Fibroblast of lung (primary cell): ENCODE data around the gene RIPOR2. TPM values are rescaled to one million over a fixed set of nuclear protein-coding genes. Genes with fewer than 3 reads are reported as not detected.

Experiments used
- DNase-seq, 2 donors: peaks; one replicate each; pipeline versions ENCODE4 v3.0.0 to v3.0.0-alpha.2; 2010; ENCODE audit warnings: low read depth in 2 of 2
- H2AFZ ChIP-seq: 2 replicates; pipeline ENCODE4 v1.5.1; 2012; ENCODE audit warnings: low read length, control low read depth, inconsistent platforms
- H3K27ac ChIP-seq: 2 replicates; pipeline ENCODE4 v1.5.1; 2011; ENCODE audit warnings: low read length, control low read depth; ENCODE audit not compliant: insufficient read depth
- H3K27me3 ChIP-seq: 2 replicates; pipeline ENCODE4 v1.5.1; 2011; ENCODE audit warnings: mild to moderate bottlenecking, low read length; ENCODE audit not compliant: control insufficient read depth, insufficient read depth
- H3K36me3 ChIP-seq: 2 replicates; pipeline ENCODE4 v1.5.1; 2011; ENCODE audit warnings: low read length; ENCODE audit not compliant: control insufficient read depth, insufficient read depth
- H3K4me1 ChIP-seq: 2 replicates; pipeline ENCODE4 v1.5.1; 2011; ENCODE audit warnings: low read length; ENCODE audit not compliant: control insufficient read depth, insufficient read depth; ENCODE audit errors: extremely low read depth
- H3K4me2 ChIP-seq: 2 replicates; pipeline ENCODE4 v1.5.1; 2011; ENCODE audit warnings: low read length, control low read depth; ENCODE audit not compliant: insufficient read depth; ENCODE audit errors: extremely low read depth
- H3K4me3 ChIP-seq, 4 experiments: fragments of 200-600 bp in 1 of 4; sonication (generic) in 1 of 4; replicated peaks in 1 of 4; 2 replicates each; pipeline ENCODE4 v1.5.1; 2011 to 2016; ENCODE audit warnings: low read length in 4 of 4, low read depth in 3 of 4, mild to moderate bottlenecking in 3 of 4, control low read depth in 2 of 4, inconsistent platforms in 1 of 4, mixed read lengths in 1 of 4; ENCODE audit not compliant: insufficient read depth in 1 of 4; ENCODE audit errors: control extremely low read depth in 1 of 4
- H3K79me2 ChIP-seq: 2 replicates; pipeline ENCODE4 v1.5.1; 2012; ENCODE audit warnings: mild to moderate bottlenecking, low read length, inconsistent platforms; ENCODE audit not compliant: control insufficient read depth, insufficient read depth
- H3K9ac ChIP-seq: 2 replicates; pipeline ENCODE4 v1.5.1; 2011; ENCODE audit warnings: mild to moderate bottlenecking, low read length, control low read depth; ENCODE audit not compliant: insufficient read depth
- H3K9me3 ChIP-seq: 2 replicates; pipeline ENCODE4 v1.5.1; 2012; ENCODE audit warnings: low read depth, low read length; ENCODE audit not compliant: control insufficient read depth, insufficient read depth
- H4K20me1 ChIP-seq: 2 replicates; pipeline ENCODE4 v1.5.1; 2011; ENCODE audit warnings: low read length; ENCODE audit not compliant: control insufficient read depth, insufficient read depth; ENCODE audit errors: extremely low read depth
- EZH2 ChIP-seq: IDR thresholded peaks from 2 replicates; pipeline ENCODE4 v1.5.1; 2012; ENCODE audit warnings: low read length, control low read depth, mild to moderate bottlenecking; ENCODE audit errors: missing control alignments
- polyA plus RNA-seq, 2 donors: library from polyadenylated mRNA; depleted of rRNA in 1 of 2; stranded (reverse) in 1 of 2; unstranded in 1 of 2; fragments of >200 nt; gene quantifications; 2 replicates each; pipeline ENCODE4 v1.2.1, GENCODE V29; 2011 to 2012; ENCODE audit warnings: missing spikeins in 1 of 2
- total RNA-seq: library from RNA; depleted of rRNA; stranded (reverse); fragments of >200 nt; gene quantifications from 2 replicates; pipeline ENCODE4 v1.2.1, GENCODE V29; 2014
- TF ChIP-seq, protein P1 (sequence below), 2 donors: IDR thresholded peaks in 1 of 2; conservative IDR thresholded peaks in 1 of 2; 1 replicate in 1 of 2; 2 replicates in 1 of 2; pipeline ENCODE4 v1.5.1; 2011 to 2012; ENCODE audit warnings: low read length in 2 of 2, control low read depth in 1 of 2, inconsistent platforms in 1 of 2, low read depth in 1 of 2, mild to moderate bottlenecking in 1 of 2

The RIPOR2 gene
- total and polyA plus RNA-seq, 2 donors (not counting 1 experiment from before 2014, with no cell fraction given), result 3.5 to 3.6 TPM

- TF ChIP-seq, protein P1, sequence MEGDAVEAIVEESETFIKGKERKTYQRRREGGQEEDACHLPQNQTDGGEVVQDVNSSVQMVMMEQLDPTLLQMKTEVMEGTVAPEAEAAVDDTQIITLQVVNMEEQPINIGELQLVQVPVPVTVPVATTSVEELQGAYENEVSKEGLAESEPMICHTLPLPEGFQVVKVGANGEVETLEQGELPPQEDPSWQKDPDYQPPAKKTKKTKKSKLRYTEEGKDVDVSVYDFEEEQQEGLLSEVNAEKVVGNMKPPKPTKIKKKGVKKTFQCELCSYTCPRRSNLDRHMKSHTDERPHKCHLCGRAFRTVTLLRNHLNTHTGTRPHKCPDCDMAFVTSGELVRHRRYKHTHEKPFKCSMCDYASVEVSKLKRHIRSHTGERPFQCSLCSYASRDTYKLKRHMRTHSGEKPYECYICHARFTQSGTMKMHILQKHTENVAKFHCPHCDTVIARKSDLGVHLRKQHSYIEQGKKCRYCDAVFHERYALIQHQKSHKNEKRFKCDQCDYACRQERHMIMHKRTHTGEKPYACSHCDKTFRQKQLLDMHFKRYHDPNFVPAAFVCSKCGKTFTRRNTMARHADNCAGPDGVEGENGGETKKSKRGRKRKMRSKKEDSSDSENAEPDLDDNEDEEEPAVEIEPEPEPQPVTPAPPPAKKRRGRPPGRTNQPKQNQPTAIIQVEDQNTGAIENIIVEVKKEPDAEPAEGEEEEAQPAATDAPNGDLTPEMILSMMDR (conservative IDR thresholded peaks at IDR 0.05 in 1 of 2, IDR thresholded peaks at IDR 0.05 in 1 of 2; ENCODE audit: low read depth in 1 of 2, low read length in 2 of 2), result no peak
- no peak for TF ChIP-seq EZH2
- Histone ChIP-seq H3K9me3 (no peaks in the 10 kb centered on the region), H3K4me2 (no peak overlapping the region), H3K27me3 (no peaks in the 10 kb centered on the region), H3K9ac (no peak overlapping the region), H3K79me2 (no peaks in the 10 kb centered on the region), H2AFZ (no peak overlapping the region), H3K4me1 (peaks cover 11% of the 10 kb centered on the region), H3K4me3 (no peak overlapping the region), H4K20me1 (no peaks in the 10 kb centered on the region), H3K27ac (no peak overlapping the region), H3K36me3 (no peaks in the 10 kb centered on the region)
- DNase-seq, result peak; percentile 61 to 66
Measured at GRCh38 chr6:24931296-24931695, 4.5 kb downstream of the RIPOR2 start.

- H3K36me3 ChIP-seq, result no peaks in the 10 kb centered on the region
- no peak overlapping the region for H2AFZ ChIP-seq
- H3K79me2 ChIP-seq, result no peaks in the 10 kb centered on the region
- H3K9ac ChIP-seq, result no peak overlapping the region
- no peak overlapping the region for H3K4me3 ChIP-seq
- H3K27ac ChIP-seq, result no peak overlapping the region
- H3K4me1 ChIP-seq, result peaks cover 11% of the 10 kb centered on the region
- H3K9me3 ChIP-seq, result no peaks in the 10 kb centered on the region
- TF ChIP-seq EZH2, result no peak
- TF ChIP-seq, protein P1 (conservative IDR thresholded peaks at IDR 0.05 in 1 of 2, IDR thresholded peaks at IDR 0.05 in 1 of 2; ENCODE audit: low read depth in 1 of 2, low read length in 2 of 2), result no peak
- no peaks in the 10 kb centered on the region for H4K20me1 ChIP-seq
- peak; percentile 90 for DNase-seq
- no peaks in the 10 kb centered on the region for H3K27me3 ChIP-seq
- peak overlapping the region; percentile 35 for H3K4me2 ChIP-seq
Measured at GRCh38 chr6:24930431-24930871, 5.3 kb downstream of the RIPOR2 start.

- Histone ChIP-seq H3K4me1 (peaks cover 11% of the 10 kb centered on the region), H3K36me3 (no peaks in the 10 kb centered on the region), H3K79me2 (no peaks in the 10 kb centered on the region), H2AFZ (no peak overlapping the region), H3K9me3 (no peaks in the 10 kb centered on the region), H3K4me3 (no peak overlapping the region), H3K27ac (no peak overlapping the region), H3K9ac (no peak overlapping the region), H4K20me1 (no peaks in the 10 kb centered on the region), H3K4me2 (peak overlapping the region; percentile 39), H3K27me3 (no peaks in the 10 kb centered on the region)
- DNase-seq, result no peak
- no peak for TF ChIP-seq EZH2
- TF ChIP-seq, protein P1 (conservative IDR thresholded peaks at IDR 0.05 in 1 of 2, IDR thresholded peaks at IDR 0.05 in 1 of 2; ENCODE audit: low read depth in 1 of 2, low read length in 2 of 2), result no peak
Measured at GRCh38 chr6:24929242-24929641, 6.5 kb downstream of the RIPOR2 start.
